HG03521 (cell line): ENCODE measurements around the gene CD22.

ENCODE experiments used
- ATAC-seq: cut with Tn5 transposase; IDR thresholded peaks from one replicate; pipeline ENCODE4 v1.9.1; 2021; ENCODE audit warnings: mild to moderate bottlenecking, moderate library complexity; ENCODE audit not compliant: unreplicated experiment

CD22 gene

GRCh38 chr19:35341006-35341405 is 12.0 kb downstream of the CD22 start:
- no peak for ATAC-seq

GRCh38 chr19:35341565-35342225 is 12.7 kb downstream of the CD22 start:
- ATAC-seq = no peak

- no peak for ATAC-seq
Measured at GRCh38 chr19:35342430-35342829, 13.4 kb downstream of the CD22 start.

DNA sequence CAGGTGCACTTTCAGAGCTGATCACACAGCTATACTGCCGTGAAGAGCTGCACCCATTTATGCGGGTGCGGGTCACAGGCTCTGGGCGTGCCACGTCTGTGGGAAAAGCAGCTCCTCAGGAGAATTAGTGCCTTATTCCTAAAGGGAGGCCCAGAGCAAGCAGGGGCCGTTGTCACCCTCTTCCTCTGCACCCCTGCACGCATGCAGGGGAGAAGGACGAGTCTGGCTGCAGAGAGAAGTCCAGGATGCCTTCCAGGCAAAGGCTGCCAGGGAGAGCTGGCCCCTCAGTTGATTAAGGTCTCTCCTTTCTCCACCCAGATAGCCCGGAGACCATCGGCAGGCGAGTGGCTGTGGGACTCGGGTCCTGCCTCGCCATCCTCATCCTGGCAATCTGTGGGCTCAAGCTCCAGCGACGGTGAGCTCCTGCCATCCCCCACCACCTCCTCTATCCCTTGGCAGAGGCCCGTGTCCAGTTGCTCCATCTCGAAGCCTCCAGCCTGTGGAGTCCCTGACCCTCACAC is 15.6 kb downstream of the CD22 start:
- no peak for ATAC-seq

GRCh38 chr19:35345671-35346111 is 16.7 kb downstream of the CD22 start:
- no peak for ATAC-seq

- ATAC-seq = no peak
Measured at GRCh38 chr19:35346193-35347052, 17.4 kb downstream of the CD22 start.

- peak; percentile 51 for ATAC-seq
Measured at GRCh38 chr19:35347171-35347929, 18.4 kb downstream of the CD22 start, which contains the start of gene FFAR1. Gene FFAR1 (plus strand): TSS chr19:35347902. CDS start chr19:35351552, 3,650 bp downstream.

GRCh38 chr19:35347930-35348298 is 18.9 kb downstream of the CD22 start:
- ATAC-seq = no peak

DNA sequence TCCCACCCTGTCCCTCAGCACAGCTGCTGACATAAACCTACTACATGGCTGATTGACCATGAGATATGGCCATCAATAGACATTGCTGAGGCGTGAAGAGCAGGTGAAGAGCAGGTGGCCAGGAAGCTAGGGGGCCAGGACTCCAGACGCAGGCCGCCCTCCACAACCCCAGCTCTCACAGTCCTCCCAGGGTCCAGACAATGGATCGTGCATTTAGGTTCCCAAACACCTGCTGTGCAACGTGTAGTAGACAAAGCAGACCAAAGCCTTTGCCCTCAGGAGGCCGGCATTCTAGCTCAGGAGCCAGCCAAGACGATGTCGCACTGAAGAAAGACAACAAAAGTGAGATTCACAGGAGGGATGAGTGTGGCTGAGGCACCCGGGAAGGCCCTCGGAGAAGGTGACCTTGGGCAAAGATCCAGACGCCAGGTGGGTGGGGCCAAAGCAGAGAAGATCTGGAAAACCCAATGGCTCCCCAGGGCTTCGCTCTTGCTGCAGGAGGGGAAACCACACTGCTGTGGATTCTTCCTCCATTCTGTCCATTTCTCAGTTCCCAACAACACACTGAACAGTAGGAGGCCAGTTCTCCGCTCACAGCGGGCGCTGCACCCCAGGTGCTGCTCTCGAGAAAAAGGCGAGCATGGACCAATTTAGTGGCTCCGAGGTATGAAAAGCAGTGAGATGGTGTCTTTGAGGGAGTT is 20.1 kb downstream of the CD22 start:
- no peak for ATAC-seq

GRCh38 chr19:35349614-35350521 is 20.9 kb downstream of the CD22 start:
- no peak for ATAC-seq

DNA sequence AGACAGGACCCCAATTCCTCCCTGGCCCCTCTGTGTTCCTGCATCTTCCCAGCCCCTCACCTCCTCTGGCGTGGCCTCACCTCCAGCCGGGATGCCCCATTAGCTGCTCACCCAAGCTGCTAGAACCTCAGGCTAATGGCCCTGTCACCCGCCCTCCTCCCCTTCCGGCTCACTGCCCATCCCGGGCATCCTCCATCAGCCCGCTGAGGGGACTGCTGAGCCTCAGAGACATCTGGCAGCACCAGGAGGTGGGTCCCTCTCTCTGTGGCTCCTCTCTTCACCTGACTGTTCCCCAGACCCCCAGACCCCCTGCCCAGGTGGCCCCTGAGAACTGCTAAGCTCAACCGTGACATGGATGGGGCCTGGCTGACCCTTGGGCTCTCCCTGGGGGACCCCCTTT is 21.6 kb downstream of the CD22 start:
- no peak for ATAC-seq

DNA sequence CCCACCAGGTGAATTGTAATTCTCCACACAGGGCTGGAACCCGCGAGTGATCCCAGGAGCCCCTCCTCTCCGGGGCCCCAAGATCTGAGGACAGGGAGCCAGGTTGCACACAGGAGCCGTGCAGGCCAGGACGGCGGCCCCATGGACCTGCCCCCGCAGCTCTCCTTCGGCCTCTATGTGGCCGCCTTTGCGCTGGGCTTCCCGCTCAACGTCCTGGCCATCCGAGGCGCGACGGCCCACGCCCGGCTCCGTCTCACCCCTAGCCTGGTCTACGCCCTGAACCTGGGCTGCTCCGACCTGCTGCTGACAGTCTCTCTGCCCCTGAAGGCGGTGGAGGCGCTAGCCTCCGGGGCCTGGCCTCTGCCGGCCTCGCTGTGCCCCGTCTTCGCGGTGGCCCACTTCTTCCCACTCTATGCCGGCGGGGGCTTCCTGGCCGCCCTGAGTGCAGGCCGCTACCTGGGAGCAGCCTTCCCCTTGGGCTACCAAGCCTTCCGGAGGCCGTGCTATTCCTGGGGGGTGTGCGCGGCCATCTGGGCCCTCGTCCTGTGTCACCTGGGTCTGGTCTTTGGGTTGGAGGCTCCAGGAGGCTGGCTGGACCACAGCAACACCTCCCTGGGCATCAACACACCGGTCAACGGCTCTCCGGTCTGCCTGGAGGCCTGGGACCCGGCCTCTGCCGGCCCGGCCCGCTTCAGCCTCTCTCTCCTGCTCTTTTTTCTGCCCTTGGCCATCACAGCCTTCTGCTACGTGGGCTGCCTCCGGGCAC is 22.6 kb downstream of the CD22 start:
- no peak for ATAC-seq

DNA sequence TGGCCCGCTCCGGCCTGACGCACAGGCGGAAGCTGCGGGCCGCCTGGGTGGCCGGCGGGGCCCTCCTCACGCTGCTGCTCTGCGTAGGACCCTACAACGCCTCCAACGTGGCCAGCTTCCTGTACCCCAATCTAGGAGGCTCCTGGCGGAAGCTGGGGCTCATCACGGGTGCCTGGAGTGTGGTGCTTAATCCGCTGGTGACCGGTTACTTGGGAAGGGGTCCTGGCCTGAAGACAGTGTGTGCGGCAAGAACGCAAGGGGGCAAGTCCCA is 23.1 kb downstream of the CD22 start:
- ATAC-seq = no peak

DNA sequence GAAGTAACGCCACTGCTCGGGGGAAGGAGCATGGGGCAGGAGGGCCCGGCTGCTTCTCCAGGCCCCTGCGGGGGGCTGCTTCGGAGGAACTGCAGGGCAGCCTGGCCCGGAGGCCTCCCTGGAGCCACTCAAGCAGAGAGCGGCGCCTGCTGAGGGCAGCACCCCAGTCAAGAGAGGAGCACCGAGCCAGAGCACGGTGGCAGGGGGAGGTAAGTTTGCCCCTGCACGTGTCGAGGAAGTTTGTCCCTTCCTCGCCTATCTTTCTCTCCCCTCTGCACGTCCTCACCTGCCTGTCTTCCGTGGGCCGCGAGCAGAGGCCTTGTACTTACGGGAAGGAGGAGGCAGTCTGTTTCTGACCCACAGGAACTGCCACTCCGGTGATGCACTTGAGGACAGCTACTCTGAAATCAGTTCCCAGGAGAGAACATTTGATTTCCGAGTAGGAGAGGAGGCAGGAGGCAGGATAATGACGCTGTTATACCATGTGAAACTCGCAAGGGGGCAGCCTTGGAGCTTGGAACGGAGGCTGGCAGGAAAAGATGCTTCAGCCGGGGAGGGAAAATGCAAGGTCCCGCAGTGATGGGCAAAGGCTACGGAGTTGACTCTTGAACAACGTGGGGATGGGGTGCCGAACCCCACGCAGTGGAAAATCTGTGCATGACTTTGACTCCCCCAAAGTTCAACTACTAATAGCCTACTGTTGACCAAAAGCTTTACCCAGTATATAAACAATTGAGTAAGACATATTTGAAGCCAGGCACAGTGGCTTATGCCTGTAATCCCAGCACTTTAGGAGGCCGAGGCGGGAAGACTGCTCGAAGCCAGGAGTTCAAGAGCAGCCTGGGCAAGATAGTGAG is 23.7 kb downstream of the CD22 start:
- ATAC-seq = no peak

DNA sequence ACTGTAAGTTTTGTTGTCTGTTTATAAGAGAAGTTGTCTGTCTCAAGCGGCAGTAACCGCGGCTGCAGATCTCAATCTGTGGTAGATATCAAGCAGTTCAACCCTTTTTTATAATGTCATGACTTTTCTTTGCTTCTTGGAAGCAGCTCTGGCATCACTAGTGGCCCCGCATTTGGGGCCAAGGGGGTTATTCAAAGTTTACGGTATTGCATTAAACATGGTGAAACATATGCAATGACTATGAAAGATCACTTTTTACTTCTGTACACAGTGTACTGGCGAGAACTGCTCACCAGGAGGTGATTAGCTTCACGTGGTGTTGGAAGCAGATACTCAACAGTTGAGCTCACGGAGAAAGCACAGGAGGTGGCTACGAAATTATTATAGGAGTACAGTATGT is 24.6 kb downstream of the CD22 start:
- ATAC-seq = no peak

- no peak for ATAC-seq
Measured at GRCh38 chr19:35354898-35355297, 25.9 kb downstream of the CD22 start.

DNA sequence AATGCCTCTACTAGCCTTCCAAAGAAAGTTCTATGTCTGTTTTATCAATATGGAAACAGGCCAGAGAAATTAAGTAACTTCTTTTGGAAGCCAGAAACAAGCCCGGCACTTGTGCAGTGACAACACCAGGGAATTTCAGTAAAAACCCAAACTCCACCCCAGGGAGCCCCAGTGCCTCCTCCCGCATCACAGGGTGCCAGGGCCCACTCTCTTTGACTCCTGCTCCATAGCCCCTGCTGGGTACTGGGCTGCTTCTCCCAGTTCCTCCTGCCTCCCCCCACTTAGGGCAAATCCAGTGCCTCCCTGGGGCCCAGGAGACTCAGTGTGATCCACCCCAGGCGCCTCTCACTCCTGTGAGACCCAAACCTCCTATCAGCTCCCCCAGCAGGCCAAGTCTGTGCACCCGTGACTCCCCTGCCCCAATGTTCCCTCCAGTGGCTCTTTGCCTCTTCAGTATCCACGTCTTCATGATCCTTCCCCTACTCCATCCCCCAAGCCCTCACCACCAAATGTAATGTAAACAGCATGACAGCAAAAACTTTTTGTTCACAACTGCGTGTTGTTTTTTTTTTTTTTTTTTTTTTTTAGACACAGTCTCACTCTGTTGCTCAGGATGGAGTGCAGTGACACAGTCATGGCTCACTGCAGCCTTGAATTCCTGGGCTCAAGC is 26.9 kb downstream of the CD22 start:
- no peak for ATAC-seq
